SKM-1 treated with dmso at 0.1 percent for 144 hours (cell line): ENCODE measurements around the gene UNC13D.
"Not testable (repeated sequence)": the region's sequence is repeated elsewhere in the genome, so short reads cannot be mapped to it uniquely, and the experiment has no call there.

Experiments
- DNase-seq: peaks from one replicate; lab custom pipeline; 2025; ENCODE audit not compliant: unreplicated experiment; lab: John Stamatoyannopoulos, UW

UNC13D gene

GRCh38 chr17:75822119-75822799 lies 21.9 kb downstream of the UNC13D start:
- DNase-seq: no peak

- no peak for DNase-seq
Observed at GRCh38 chr17:75821552-75821951, 22.7 kb downstream of the UNC13D start.

- no peak for DNase-seq
Observed at GRCh38 chr17:75820094-75821080, 23.8 kb downstream of the UNC13D start.

GRCh38 chr17:75819678-75820077 lies 24.5 kb downstream of the UNC13D start:
- DNase-seq: no peak

GRCh38 chr17:75819116-75819515 lies 25.1 kb downstream of the UNC13D start:
- DNase-seq: no peak

GRCh38 chr17:75818326-75818885 lies 25.8 kb downstream of the UNC13D start:
- no peak for DNase-seq

- DNase-seq: no peak
Observed at GRCh38 chr17:75817571-75817970, 26.6 kb downstream of the UNC13D start.

- DNase-seq: no peak
Observed at GRCh38 chr17:75816693-75817092, 27.5 kb downstream of the UNC13D start.

GRCh38 chr17:75815399-75815798 lies 28.8 kb downstream of the UNC13D start:
- no peak for DNase-seq

GRCh38 chr17:75814900-75815373 lies 29.3 kb downstream of the UNC13D start:
- DNase-seq: no peak

- DNase-seq: no peak
Observed at GRCh38 chr17:75814021-75814395, 30.2 kb downstream of the UNC13D start.

GRCh38 chr17:75813081-75814020 lies 30.9 kb downstream of the UNC13D start:
- DNase-seq: no peak

- DNase-seq: no peak
Observed at GRCh38 chr17:75812096-75813013, 31.8 kb downstream of the UNC13D start.

- DNase-seq: no peak
Observed at GRCh38 chr17:75811174-75811573, 33.0 kb downstream of the UNC13D start.

GRCh38 chr17:75810756-75811155 lies 33.4 kb downstream of the UNC13D start:
- not testable (repeated sequence) for DNase-seq

- no peak for DNase-seq
Observed at GRCh38 chr17:75810216-75810615, 34.0 kb downstream of the UNC13D start.

GRCh38 chr17:75809631-75810111 lies 34.5 kb downstream of the UNC13D start:
- no peak for DNase-seq

GRCh38 chr17:75808905-75809621 lies 35.1 kb downstream of the UNC13D start:
- DNase-seq: no peak

GRCh38 chr17:75808549-75808904 lies 35.7 kb downstream of the UNC13D start:
- no peak for DNase-seq
